K562 (cell line): ENCODE data around the gene HCFC1R1. TPM values are rescaled to one million over a fixed set of nuclear protein-coding genes. Genes with fewer than 3 reads are reported as not detected.

Experiments
- ATAC-seq: fragments of 200-7000 bp; cut with Tn5 transposase; 3 replicates; pipeline ENCODE4 v1.9.1; 2020; ENCODE audit warnings: moderate library complexity
- BruUV-seq: library from RNA; stranded (reverse); fragments of 400-500 nt; replicated peaks from 2 replicates; lab custom pipeline; 2021; lab: Mats Ljungman, UMichigan
- CTCF ChIA-PET: fragments of 300-600 bp; formaldehyde crosslinking; extraction: SDS; loops from one replicate; lab custom pipeline; 2021; ENCODE audit warnings: low intra/inter-chr PET ratio; lab: Yijun Ruan, JAX
- POLR2A ChIA-PET: fragments of 300-600, 350-650 bp; sonication (Branson Sonifier 250); formaldehyde crosslinking; extraction: SDS; loops from one replicate; lab custom pipeline; 2021; ENCODE audit warnings: antibody characterized with exemption, inconsistent platforms; lab: Yijun Ruan, JAX
- DNase-seq, 4 experiments: peaks; one replicate each; pipeline versions ENCODE4 v3.0.0 to v3.0.0-alpha.2; 2011 to 2018; ENCODE audit warnings: low spot score in 3 of 4, mixed read lengths in 3 of 4; ENCODE audit errors: extremely low read depth in 1 of 4
- FAIRE-seq: peaks from 2 replicates; lab custom pipeline; 2011; peaks lifted over from hg19 to GRCh38; lab: Jason Lieb, UNC
- H2AFZ ChIP-seq: 2 replicates; pipeline ENCODE4 v1.6.0; 2011; ENCODE audit warnings: low read depth, low read length, control low read depth, inconsistent platforms
- H3K27ac ChIP-seq: fragments of 200-600 bp; 3 replicates; pipeline ENCODE4 v1.8.0; 2011; ENCODE audit warnings: low read depth, mild to moderate bottlenecking, control low read depth, inconsistent platforms, low read length, moderate library complexity, mixed read lengths; ENCODE audit errors: extremely low read depth
- H3K27me3 ChIP-seq, 2 experiments: fragments of 300-600 bp in 1 of 2; 2 replicates in 1 of 2; 3 replicates in 1 of 2; pipeline versions ENCODE4 v1.6.0 to v1.8.0; 2011; ENCODE audit warnings: inconsistent platforms in 2 of 2, low read length in 2 of 2, mild to moderate bottlenecking in 1 of 2, mixed read lengths in 1 of 2, moderate library complexity in 1 of 2; ENCODE audit not compliant: control insufficient read depth in 2 of 2, insufficient read depth in 2 of 2
- H3K36me3 ChIP-seq: fragments of 300-600 bp; 3 replicates; pipeline ENCODE4 v1.8.0; 2011; ENCODE audit warnings: mild to moderate bottlenecking, low read length, inconsistent platforms; ENCODE audit not compliant: control insufficient read depth, insufficient read depth
- H3K4me1 ChIP-seq, 2 experiments: fragments of 200-600 bp in 1 of 2; replicated peaks in 1 of 2; 2 replicates in 1 of 2; 3 replicates in 1 of 2; pipeline versions ENCODE4 v1.5.1 to v1.8.0; 2011; ENCODE audit warnings: inconsistent platforms in 2 of 2, low read length in 2 of 2, mild to moderate bottlenecking in 1 of 2, mixed read lengths in 1 of 2, moderate library complexity in 1 of 2; ENCODE audit not compliant: control insufficient read depth in 2 of 2, insufficient read depth in 2 of 2
- H3K4me2 ChIP-seq: 2 replicates; pipeline ENCODE4 v1.6.1; 2011; ENCODE audit warnings: low read length, control low read depth, inconsistent platforms, mixed read lengths; ENCODE audit not compliant: insufficient read depth
- H3K4me3 ChIP-seq: fragments of 200-600 bp; sonication (generic), shearing (Covaris generic); 2 replicates; pipeline ENCODE4 v1.5.1; 2016; ENCODE audit warnings: control low read depth, inconsistent platforms
- H3K79me2 ChIP-seq: fragments of 200-600 bp; 3 replicates; pipeline ENCODE4 v1.8.0; 2011; ENCODE audit warnings: low read length, inconsistent platforms; ENCODE audit not compliant: control insufficient read depth, insufficient read depth
- H3K9ac ChIP-seq, 2 experiments: 2 replicates each; pipeline versions ENCODE4 v1.6.0 to v1.6.1; 2011; ENCODE audit warnings: low read depth in 2 of 2, low read length in 2 of 2, control low read depth in 1 of 2, inconsistent platforms in 1 of 2, mild to moderate bottlenecking in 1 of 2, mixed read lengths in 1 of 2; ENCODE audit not compliant: insufficient read depth in 1 of 2
- H3K9me1 ChIP-seq: one replicate; pipeline ENCODE4 v1.6.0; 2011; ENCODE audit warnings: inconsistent platforms, mild to moderate bottlenecking, low read length, moderate library complexity; ENCODE audit not compliant: control insufficient read depth, insufficient read depth
- H3K9me3 ChIP-seq: replicated peaks from 2 replicates; pipeline ENCODE4 v1.5.1; 2011; ENCODE audit warnings: low read depth, low read length, inconsistent platforms; ENCODE audit not compliant: control insufficient read depth, insufficient read depth
- H4K20me1 ChIP-seq: replicated peaks from 2 replicates; pipeline ENCODE4 v1.6.1; 2011; ENCODE audit warnings: low read length, inconsistent platforms, mixed read lengths; ENCODE audit not compliant: control insufficient read depth, insufficient read depth
- ARHGAP35 ChIP-seq: fragments of 450-650 bp; IDR thresholded peaks from 2 replicates; pipeline ENCODE4 v1.6.1; 2018; ENCODE audit not compliant: partially characterized antibody
- ATF1 ChIP-seq, 2 experiments: fragments of 450-650 bp in 1 of 2; IDR thresholded peaks; 2 replicates each; pipeline ENCODE4 v1.6.1; 2016; ENCODE audit warnings: missing compliant biosample characterization in 1 of 2, missing genetic modification characterization in 1 of 2
- CBX3 ChIP-seq, 2 experiments: IDR thresholded peaks; 1 replicate in 1 of 2; 2 replicates in 1 of 2; pipeline ENCODE4 v1.6.1; 2012; ENCODE audit warnings: inconsistent platforms in 2 of 2, low read length in 2 of 2, borderline replicate concordance in 1 of 2, control low read depth in 1 of 2
- CREM ChIP-seq: IDR thresholded peaks from 2 replicates; pipeline ENCODE4 v1.6.1; 2014; ENCODE audit warnings: antibody characterized with exemption, low read depth
- E2F8 ChIP-seq: fragments of 450-650 bp; IDR thresholded peaks from 2 replicates; pipeline ENCODE4 v1.7.1; 2018; ENCODE audit warnings: mild to moderate bottlenecking, low read depth; ENCODE audit not compliant: partially characterized antibody
- HDAC1 ChIP-seq, 2 experiments: fragments of 450-650 bp; IDR thresholded peaks; 2 replicates each; pipeline ENCODE4 v1.6.1; 2016 to 2017; ENCODE audit warnings: inconsistent platforms in 1 of 2, mild to moderate bottlenecking in 1 of 2, moderate library complexity in 1 of 2
- HMG20A ChIP-seq: fragments of 450-650 bp; formaldehyde crosslinking; conservative IDR thresholded peaks from 2 replicates; pipeline ENCODE4 v1.4.0; 2020; ENCODE audit warnings: mild to moderate bottlenecking, mixed read lengths
- HOXB6 ChIP-seq: fragments of 250-450 bp; sonication (Bioruptor Pico); IDR thresholded peaks from 2 replicates; pipeline ENCODE4 v1.5.1; 2022; ENCODE audit warnings: mild to moderate bottlenecking, borderline replicate concordance
- NFE2 ChIP-seq: IDR thresholded peaks from 2 replicates; pipeline ENCODE4 v1.6.1; 2014; ENCODE audit warnings: antibody characterized with exemption, low read depth
- NFIX ChIP-seq: fragments of 250-450 bp; sonication (Bioruptor Pico); IDR thresholded peaks from 2 replicates; pipeline ENCODE4 v1.4.0; 2020; ENCODE audit warnings: low read depth, mild to moderate bottlenecking, moderate library complexity
- NR2F6 ChIP-seq: fragments of 450-650 bp; formaldehyde crosslinking; IDR thresholded peaks from 2 replicates; pipeline ENCODE4 v1.4.0; 2020; ENCODE audit warnings: mild to moderate bottlenecking
- PTRF ChIP-seq: fragments of 450-650 bp; IDR thresholded peaks from 2 replicates; pipeline ENCODE4 v1.6.1; 2016; ENCODE audit warnings: mild to moderate bottlenecking, missing genetic modification characterization, missing compliant biosample characterization
- RBM17 ChIP-seq: fragments of 200-400 bp; formaldehyde crosslinking; IDR thresholded peaks from 2 replicates; pipeline ENCODE4 v1.6.1; 2017; ENCODE audit warnings: low read depth, mild to moderate bottlenecking, low read length, borderline replicate concordance
- TBP ChIP-seq: optimal IDR thresholded peaks from 2 replicates; pipeline ENCODE3; 2011; ENCODE audit warnings: low read depth, low read length, improper control_type of control experiment
- ZBTB1 ChIP-seq: sonication (generic); formaldehyde crosslinking; IDR thresholded peaks from 2 replicates; pipeline ENCODE4 v1.8.1; 2023; ENCODE audit warnings: missing genetic modification reagents, low read depth, mild to moderate bottlenecking, borderline replicate concordance
- ZNF239 ChIP-seq: fragments of 250-450 bp; sonication (Bioruptor Pico); IDR thresholded peaks from 2 replicates; pipeline ENCODE4 v1.4.0; 2020; ENCODE audit warnings: mild to moderate bottlenecking
- ZNF583 ChIP-seq: fragments of 250-450 bp; sonication (Bioruptor Pico); IDR thresholded peaks from 2 replicates; pipeline ENCODE4 v1.4.0; 2020
- WGBS: fragments of 100-300 bp; shearing (Covaris generic); methylation state at CpG from one replicate; pipeline ENCODE4 v1.1.6; 2016; ENCODE audit warnings: low coverage, mixed read lengths; ENCODE audit not compliant: insufficient coverage; ENCODE audit errors: missing lambda C conversion rate; 5-methylcytosine and 5-hydroxymethylcytosine counted together
- in situ Hi-C: fragments of 300-500 bp; cut with MboI; formaldehyde crosslinking; loops from 4 replicates; pipeline ENCODE4 v1.15.0; 2018; ENCODE audit warnings: inconsistent platforms, mixed read lengths
- intact Hi-C: fragments of 100-400 bp; cut with micrococcal nuclease; formaldehyde crosslinking; loops from 2 replicates; pipeline ENCODE4 v1.14.2; 2022
- polyA plus RNA-seq, 8 experiments: library from polyadenylated mRNA; depleted of rRNA in 4 of 8; stranded (reverse) in 5 of 8; unstranded in 3 of 8; fragments of >200 nt; fragmentation: Nextera tagmentation in 2 of 8; fragmentation: Illumina TruSeq in 1 of 8; extraction: Ambion mirVana in 2 of 8; extraction: Trizol in 1 of 8; gene quantifications; 2 replicates each; pipeline versions ENCODE4 v1.2.1 to v1.2.3, GENCODE V29; 2011 to 2014; ENCODE audit warnings: inconsistent platforms in 1 of 8, missing spikeins in 1 of 8
- total RNA-seq, 7 experiments: library from RNA; depleted of rRNA in 6 of 7; stranded (reverse); fragments of >200 nt in 6 of 7; fragmentation: Illumina TruSeq in 2 of 7; extraction: Trizol in 2 of 7; gene quantifications; 2 replicates each; pipeline versions ENCODE4 v1.2.1 to v1.2.3, GENCODE V29; 2011 to 2021; ENCODE audit warnings: low replicate concordance in 1 of 7

The HCFC1R1 gene
- total and polyA plus RNA-seq, 9 of the 15 experiments (the other 6 are each of a cell fraction or from before 2014, with no cell fraction given), result 2.2 to 29.0 (median 11.2) TPM

GRCh38 chr16:2980227-2981176 lies 43.2 kb downstream of the HCFC1R1 start, which contains the start of gene PKMYT1 (continued):
- no peak for TF ChIP-seq ZNF239
- no peak; a peak in 1 of 4 replicates for TF ChIP-seq HDAC1 (IDR thresholded peaks at IDR 0.05)
- no peak for TF ChIP-seq PTRF
- no peak for TF ChIP-seq NFE2
- no peak for TF ChIP-seq ARHGAP35
- TF ChIP-seq ATF1 (CRISPR knock-in tag; IDR thresholded peaks at IDR 0.05), result no peak
- no peak for TF ChIP-seq ATF1 (tag; IDR thresholded peaks at IDR 0.05)
- no peak for TF ChIP-seq NR2F6 (CRISPR knock-in tag)

DNA sequence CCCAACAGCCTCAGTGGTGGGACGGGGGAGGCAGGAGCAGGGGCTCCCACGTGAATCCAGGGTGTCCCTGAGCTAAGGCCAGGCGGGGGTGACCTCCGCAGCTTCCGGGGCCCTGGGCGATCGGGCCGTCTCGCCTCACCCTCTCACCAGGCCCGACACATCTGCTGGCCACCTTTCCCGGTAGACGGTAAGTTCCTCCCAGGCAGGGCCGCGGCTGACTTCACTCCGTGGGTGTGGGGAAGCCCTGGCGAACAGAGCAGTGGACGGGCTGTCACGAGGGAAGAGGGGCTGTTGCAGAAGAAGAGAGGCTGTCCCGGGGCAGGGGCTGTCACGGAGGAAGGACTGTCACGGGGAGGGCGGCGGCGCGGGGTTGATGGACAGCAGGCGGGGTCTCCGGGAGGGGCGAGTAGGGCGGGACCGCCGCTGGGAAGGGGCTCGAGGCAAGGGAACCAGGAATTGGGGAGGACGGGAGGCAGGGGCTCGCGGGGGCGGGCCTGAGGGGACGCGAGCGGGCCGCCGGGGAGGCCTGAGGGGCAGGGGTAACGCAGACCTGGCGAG lies 44.0 kb downstream of the HCFC1R1 start:
- WGBS, result under 1% methylated on average over 27 of the region's 43 CpGs
- peak overlapping the region; percentile 63 for H3K4me3 ChIP-seq
- peaks cover 47% of the 10 kb centered on the region for H3K79me2 ChIP-seq
- ATAC-seq, result peak; percentile 39
- peak overlapping the region; percentile 99 for H3K27ac ChIP-seq
- H2AFZ ChIP-seq, result peak overlapping the region; percentile 12; the same call in 1 of the 2 replicates
- BruUV-seq, result TSS peak; percentile 43
- intact Hi-C loops (loop anchor here (2.0 to 5.0 kb wide), 3 partner anchors 52 to 107 kb away; no protein-coding TSS in a partner anchor), in situ Hi-C loops (no loop called here)
- H3K27me3 ChIP-seq, result no peaks in the 10 kb centered on the region
- ChIA-PET POLR2A (interaction anchor here (0.6 to 3.5 kb wide), 6 partner anchors 7 to 1202 kb away, joined by 3 to 23 read pairs (median 4); partner anchors contain the start of genes KREMEN2 and PAQR4), CTCF (interaction anchor here (0.6 kb wide), 1 partner anchor 40 kb away, joined by 6 read pairs; no protein-coding TSS in a partner anchor)
- no peaks in the 10 kb centered on the region; the same call in 1 of the 2 replicates for H4K20me1 ChIP-seq
- H3K36me3 ChIP-seq, result peaks cover 48% of the 10 kb centered on the region; the same call in 2 of the 3 replicates
- peak overlapping the region; percentile 97 to 100 for H3K9ac ChIP-seq
- no peak for FAIRE-seq
- H3K9me1 ChIP-seq, result no peaks in the 10 kb centered on the region
- no peaks in the 10 kb centered on the region for H3K9me3 ChIP-seq
- peaks cover 19 to 83% of the 10 kb centered on the region in 2 experiments for H3K4me1 ChIP-seq
- peak overlapping the region; percentile 97 for H3K4me2 ChIP-seq
- DNase-seq, result peak; percentile 69 to 82 (median 78)
- TF ChIP-seq ZNF583, result no peak
- no peak for TF ChIP-seq CBX3 (IDR thresholded peaks at IDR 0.05; ENCODE audit: borderline replicate concordance in 1 of 2, low read length in 2 of 2)
- peak; percentile 4; the same call in 1 of the 2 replicates for TF ChIP-seq CREM
- no peak for TF ChIP-seq NFIX (CRISPR knock-in tag)
- TF ChIP-seq ZBTB1 (CRISPR knock-in tag), result no peak
- TF ChIP-seq TBP, result no peak
- no peak for TF ChIP-seq HOXB6 (CRISPR knock-in tag)
- no peak for TF ChIP-seq RBM17
- TF ChIP-seq HMG20A (CRISPR knock-in tag), result no peak
- TF ChIP-seq E2F8, result no peak
